Occipital lobe (tissue), 2 donors: Measurements from ENCODE around the gene ERG. TPM values are rescaled to one million over a fixed set of nuclear protein-coding genes. Genes with fewer than 3 reads are reported as not detected.

ENCODE experiments used
- DNase-seq: peaks from one replicate; lab custom pipeline; 2025; lab: John Stamatoyannopoulos, UW
- total RNA-seq: library from RNA; depleted of rRNA; stranded (reverse); fragments of >200 nt; gene quantifications from one replicate; pipeline ENCODE4 v1.2.3, GENCODE V29; 2014

Gene ERG
- total RNA-seq, 1 donor from 2014 or later = 1.2 TPM

GRCh38 chr21:38474796-38475195 is 23.5 kb downstream of the ERG start:
- no peak for DNase-seq

- no peak for DNase-seq
Measured at GRCh38 chr21:38474124-38474523, 24.2 kb downstream of the ERG start.

- no peak for DNase-seq
Measured at GRCh38 chr21:38472412-38473108, 25.7 kb downstream of the ERG start.

GRCh38 chr21:38471766-38472165 is 26.5 kb downstream of the ERG start:
- no peak for DNase-seq

GRCh38 chr21:38470755-38471154 is 27.5 kb downstream of the ERG start:
- no peak for DNase-seq

GRCh38 chr21:38469642-38470041 is 28.6 kb downstream of the ERG start:
- no peak for DNase-seq

- no peak for DNase-seq
Measured at GRCh38 chr21:38468989-38469388, 29.3 kb downstream of the ERG start.

- DNase-seq = no peak
Measured at GRCh38 chr21:38467911-38468310, 30.4 kb downstream of the ERG start.

- no peak for DNase-seq
Measured at GRCh38 chr21:38467374-38467773, 30.9 kb downstream of the ERG start.

- DNase-seq = no peak
Measured at GRCh38 chr21:38460171-38460742, 38.0 kb downstream of the ERG start.

GRCh38 chr21:38459490-38459889 is 38.8 kb downstream of the ERG start:
- no peak for DNase-seq

- DNase-seq = no peak
Measured at GRCh38 chr21:38455403-38455802, 42.9 kb downstream of the ERG start.

GRCh38 chr21:38454702-38455101 is 43.6 kb downstream of the ERG start:
- no peak for DNase-seq

- DNase-seq = no peak
Measured at GRCh38 chr21:38454161-38454560, 44.1 kb downstream of the ERG start.

- DNase-seq = no peak
Measured at GRCh38 chr21:38448671-38449385, 49.4 kb downstream of the ERG start.

GRCh38 chr21:38447611-38448010 is 50.7 kb downstream of the ERG start:
- DNase-seq = no peak

- DNase-seq = no peak
Measured at GRCh38 chr21:38444691-38445090, 53.6 kb downstream of the ERG start.

- no peak for DNase-seq
Measured at GRCh38 chr21:38443110-38443509, 55.2 kb downstream of the ERG start.

- no peak for DNase-seq
Measured at GRCh38 chr21:38441153-38441552, 57.1 kb downstream of the ERG start.

- DNase-seq = no peak
Measured at GRCh38 chr21:38440746-38441145, 57.5 kb downstream of the ERG start.

GRCh38 chr21:38439957-38440356 is 58.3 kb downstream of the ERG start:
- DNase-seq = no peak

- DNase-seq = no peak
Measured at GRCh38 chr21:38439426-38439825, 58.9 kb downstream of the ERG start.

GRCh38 chr21:38438462-38438893 is 59.8 kb downstream of the ERG start:
- DNase-seq = no peak
